NCI-H2081 (cell line): ENCODE measurements around the gene CADM2.
"Not testable (repeated sequence)": the region's sequence is repeated elsewhere in the genome, so short reads cannot be mapped to it uniquely, and the experiment has no call there.

Experiments
- DNase-seq, 2 experiments: peaks; one replicate each; lab custom pipeline; 2025; lab: John Stamatoyannopoulos, UW

The CADM2 gene

DNA sequence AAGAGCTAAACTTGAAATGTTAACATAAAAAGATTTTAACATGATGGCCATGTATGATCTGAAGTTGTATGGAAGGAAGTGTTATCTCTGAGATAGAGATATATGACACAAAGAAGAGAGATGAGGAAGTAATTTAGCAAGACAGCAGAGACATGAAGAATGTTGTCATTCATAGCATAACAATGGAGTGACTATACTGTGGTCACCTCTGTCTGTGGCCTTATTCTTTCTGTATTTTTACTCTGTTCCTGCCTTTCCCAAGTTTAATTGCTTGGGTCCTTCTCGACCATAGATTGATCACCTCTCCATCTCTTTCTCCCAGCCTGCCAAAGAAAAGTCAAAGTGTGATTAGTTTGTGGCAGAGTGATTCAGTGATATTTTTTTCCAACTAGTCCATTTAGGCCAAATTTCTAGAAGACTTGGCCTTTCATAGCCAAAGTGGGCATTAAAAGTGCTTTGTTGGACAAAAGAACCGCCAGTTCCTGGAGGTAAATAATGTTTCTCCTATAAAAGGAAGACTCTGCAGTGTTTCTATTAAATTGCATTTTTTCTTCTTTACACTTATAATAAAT lies 711.9 kb downstream of the CADM2 start:
- DNase-seq = no peak

DNA sequence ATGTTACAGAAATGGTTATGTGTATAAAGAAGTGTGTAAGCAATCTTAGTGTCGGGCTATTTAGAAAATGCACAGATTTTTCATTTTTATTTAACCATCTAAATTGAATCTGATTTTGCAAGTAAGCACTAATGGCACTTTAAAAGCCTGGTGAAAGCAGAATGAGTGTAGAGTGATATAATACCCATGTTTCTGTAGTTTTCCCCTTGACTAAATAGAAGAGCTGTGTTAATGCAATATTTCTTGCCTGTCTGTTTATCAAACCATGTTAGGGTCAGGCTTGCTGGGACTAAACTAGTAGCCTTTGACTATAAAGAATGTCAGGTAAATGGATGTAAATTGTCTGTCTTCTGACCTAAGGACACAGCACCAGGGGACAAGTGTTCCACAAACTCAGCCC lies 714.0 kb downstream of the CADM2 start:
- DNase-seq = no peak

DNA sequence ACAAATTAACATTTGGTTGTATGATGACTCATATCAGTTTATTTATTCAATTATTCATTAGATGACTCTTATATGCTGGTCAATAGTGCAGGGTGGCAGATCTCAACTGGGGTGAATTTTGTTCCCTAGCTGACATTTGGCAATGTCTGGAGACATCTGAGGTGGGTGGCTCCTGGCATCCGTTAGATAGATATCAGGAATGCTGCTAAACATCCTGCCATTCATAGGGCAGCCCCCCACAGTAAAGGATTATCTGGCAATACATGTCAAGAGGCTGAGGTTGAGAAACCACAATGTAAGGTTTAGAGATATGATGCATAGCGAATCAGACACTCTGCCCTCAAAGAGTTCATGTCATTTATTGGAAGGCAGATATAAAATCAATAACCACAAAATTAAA lies 719.9 kb downstream of the CADM2 start:
- no peak for DNase-seq

DNA sequence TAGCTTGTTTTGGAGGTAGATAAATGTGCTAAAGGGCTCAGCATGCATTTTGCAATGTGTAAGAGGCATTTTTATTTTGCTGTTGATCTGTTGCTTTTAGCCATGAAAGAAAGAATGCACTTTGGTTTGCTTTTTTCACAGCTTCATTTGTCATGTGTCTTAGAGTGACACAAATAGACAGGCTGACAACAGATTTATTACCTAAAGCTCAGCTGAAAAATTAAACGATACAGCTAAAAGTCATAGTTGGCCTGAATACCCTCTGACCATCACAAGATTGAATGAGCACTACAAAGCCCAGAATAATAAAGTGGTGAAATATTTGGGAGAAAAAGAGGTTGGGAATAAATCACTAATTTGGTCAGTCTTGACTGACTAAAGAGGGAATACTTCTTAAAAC lies 723.1 kb downstream of the CADM2 start:
- DNase-seq = no peak

DNA sequence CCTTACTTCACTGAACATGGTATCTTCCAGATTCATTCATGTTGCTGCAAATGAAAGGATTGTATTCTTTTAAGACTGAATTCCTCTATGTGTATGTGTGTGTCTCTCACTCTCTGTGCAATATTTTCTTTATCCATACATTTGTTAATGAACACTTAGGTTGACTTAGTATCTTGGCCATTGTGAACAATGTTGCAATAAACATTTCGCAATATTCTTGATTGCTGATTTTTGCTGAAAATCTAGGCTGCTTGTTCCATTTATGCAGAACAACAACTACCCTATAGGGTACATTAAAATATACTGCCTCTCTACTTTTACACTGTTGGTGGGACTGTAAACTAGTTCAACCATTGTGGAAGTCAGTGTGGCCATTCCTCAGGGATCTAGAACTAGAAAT lies 732.4 kb downstream of the CADM2 start:
- DNase-seq = no peak

DNA sequence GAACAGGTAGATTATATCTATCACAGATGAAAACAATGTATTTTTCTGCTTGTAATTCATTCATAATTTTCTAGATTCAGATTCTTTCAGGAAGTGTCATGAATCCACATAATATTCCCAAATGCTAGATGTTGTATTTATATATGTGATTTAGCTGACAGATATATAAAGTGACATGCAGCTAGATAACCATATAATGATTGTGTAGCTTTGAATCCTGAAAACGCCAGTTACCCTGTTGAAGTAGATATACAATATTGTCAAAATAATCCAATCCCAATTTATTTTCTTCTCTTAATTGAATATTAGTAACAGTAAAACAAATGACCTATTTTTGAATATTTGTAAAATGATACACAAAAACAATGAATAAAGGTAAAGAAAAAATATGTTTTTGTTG lies 738.4 kb downstream of the CADM2 start:
- DNase-seq = no peak

DNA sequence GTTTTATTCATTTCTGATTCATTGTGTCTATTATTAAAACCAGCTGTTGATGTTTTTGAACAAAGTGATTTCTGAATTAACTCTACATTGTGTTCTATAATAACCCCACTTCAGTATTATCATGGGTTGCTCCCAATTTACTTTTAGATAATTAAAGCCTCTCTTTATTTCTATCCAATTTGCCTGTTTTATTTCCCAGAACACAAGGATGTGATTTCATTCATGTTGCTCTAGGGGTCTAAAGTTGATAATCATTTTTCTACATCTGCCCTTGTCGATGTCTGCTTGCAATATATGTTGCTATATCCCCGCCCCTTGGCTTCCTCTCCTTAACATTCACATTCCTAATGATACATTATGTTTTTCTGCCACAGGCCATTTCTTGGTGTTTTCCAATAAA lies 747.3 kb downstream of the CADM2 start:
- no peak for DNase-seq

DNA sequence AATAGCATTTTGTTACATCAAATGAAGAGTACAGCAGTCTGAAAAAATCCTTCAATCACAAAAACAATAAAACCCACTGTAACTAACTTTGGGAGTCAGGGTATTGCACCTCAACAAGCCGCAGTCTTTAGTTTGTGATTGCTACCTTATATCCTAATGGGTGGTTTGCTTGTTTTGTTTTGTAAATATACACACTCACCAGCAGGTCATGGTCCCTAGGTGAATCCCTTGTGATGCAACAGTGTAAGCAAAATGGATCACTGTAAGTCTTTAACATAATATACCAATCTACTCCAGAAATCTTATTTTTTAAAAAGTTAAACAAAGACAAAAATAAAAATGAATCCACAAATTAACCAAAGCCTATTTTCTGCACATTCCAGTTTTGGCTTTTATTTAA lies 749.5 kb downstream of the CADM2 start:
- DNase-seq = not testable (repeated sequence)

DNA sequence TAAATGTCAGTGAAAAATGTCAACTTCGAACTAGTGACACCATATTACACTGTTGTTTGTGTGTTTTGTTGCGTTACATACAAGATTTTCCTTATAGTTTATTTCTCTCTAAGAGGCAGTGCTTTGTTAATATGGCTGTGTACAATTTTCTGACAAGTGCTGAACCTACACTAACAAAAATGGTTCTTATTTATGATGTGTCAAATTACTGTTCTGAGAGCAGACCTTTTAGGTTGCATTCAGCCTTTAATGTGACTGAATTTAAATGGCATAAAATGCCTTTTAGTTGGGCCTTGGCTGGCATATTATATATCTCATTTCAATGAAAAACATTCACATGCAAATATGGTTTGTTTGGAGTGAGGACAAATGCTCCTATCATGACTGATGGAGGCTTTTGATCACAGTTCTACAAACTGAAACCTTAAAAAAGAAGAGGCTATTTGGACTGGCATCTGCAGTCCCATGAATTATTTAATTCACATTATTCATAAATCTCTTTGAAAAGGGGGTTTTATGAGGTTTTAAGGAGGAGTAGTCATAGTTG lies 750.6 kb downstream of the CADM2 start:
- peak; percentile 36 to 75 for DNase-seq

DNA sequence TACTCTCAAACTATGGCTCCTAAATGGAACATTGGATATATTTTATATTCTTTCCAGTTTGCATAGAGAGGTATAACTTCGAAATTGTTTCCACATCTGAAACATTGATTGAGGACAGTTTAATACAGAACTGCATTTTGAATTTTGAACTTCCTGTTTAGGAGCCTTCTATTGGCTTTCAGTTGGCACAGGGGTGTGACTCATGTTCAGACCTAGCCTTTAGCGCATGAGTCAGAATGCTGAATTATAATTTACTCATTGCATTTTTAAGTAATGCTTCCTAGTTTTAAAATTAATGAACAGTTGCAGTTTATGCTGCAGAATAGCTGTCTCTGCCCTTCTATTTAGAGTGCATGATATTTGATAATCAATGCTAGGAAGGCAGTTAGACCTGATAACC lies 751.7 kb downstream of the CADM2 start:
- no peak for DNase-seq

DNA sequence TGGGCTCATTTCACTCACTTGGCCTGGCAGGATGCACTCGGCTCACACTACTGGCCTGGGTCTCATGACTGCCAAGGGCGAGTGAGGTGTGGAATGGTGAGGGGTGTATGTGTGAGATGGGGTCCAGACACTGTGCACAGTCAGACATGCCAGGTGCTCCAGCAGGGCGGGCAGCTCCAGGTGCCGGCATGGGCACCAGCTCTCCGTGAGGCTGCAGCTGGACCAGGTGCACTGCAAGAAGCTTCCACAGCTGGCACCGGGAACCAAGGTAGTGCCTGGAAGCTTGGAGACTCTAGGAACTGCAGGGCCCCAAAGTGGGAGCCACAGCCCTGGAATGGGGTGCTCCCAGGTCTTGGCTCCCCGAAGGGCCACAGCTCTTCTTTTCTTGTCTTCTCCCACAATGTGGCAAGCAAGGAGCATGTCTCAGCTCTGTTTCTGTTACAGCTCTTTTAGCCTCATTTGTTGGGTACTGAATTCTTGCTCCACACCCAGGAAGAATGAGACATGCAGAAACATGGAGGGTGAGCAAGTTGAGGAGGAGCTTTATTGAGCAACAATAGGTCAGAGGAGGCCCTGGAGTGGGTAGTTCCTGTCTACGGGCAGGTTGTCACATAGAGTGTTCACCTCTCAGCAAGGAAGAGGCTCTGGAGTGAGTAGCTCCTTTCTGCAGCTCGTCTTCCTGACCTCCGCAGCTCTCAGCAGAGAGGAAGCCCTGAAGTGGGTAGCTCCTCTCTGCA lies 762.8 kb downstream of the CADM2 start:
- DNase-seq = no peak

DNA sequence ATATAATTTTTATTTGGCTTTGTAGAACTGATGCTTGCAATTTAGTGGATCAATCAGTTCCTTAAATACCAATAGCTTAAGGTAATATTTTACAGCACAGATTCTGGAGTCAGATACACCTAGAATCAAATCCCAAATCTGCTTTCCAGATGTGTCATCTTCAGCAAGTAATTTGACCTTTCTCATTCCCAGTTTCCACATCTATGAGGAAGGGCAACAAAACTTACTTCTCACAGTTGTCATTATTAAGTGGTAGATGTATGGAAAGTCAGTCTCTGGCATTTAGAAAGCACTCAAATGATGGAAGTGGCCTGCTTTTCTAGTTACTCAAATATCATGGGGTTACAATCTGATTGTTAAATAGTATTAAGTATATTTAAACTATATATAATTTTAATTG lies 767.0 kb downstream of the CADM2 start:
- no peak for DNase-seq

DNA sequence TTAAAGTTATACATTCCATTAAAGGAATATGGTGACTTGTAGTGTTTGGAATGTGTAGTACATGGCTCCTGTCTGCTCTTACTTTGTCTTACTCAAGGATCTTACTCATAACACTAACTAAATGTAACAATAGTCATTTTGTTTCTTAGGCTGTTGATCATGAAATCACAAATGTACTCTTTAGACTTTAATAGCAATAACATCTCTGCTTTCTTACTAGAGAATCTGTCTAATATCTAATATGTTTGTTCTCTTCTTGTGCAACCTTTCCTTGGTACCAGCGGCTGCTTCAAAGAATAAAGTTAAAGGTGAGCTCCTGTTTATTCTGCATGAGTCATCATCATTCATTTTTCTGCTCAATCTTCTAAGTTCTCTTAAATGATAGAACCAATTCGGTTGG lies 767.5 kb downstream of the CADM2 start:
- DNase-seq = no peak

DNA sequence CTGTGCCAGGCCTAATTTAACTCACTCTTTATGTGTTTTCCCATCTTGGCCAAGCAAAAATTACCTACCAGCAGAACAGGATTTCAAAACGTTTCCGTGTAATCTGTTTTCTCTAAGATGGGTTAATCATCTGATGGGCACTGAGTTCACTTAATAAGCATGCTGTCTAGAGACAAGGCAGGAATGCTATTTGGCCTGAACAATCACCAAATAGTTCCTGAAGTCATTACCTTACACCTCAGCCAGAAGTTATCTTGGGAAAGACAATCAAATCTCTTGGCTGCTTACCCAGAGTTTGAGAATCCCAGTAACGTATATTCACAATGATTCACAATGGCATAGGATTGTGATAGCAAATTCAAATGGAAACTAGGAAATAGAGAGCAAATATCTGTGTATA lies 779.1 kb downstream of the CADM2 start:
- DNase-seq = no peak

DNA sequence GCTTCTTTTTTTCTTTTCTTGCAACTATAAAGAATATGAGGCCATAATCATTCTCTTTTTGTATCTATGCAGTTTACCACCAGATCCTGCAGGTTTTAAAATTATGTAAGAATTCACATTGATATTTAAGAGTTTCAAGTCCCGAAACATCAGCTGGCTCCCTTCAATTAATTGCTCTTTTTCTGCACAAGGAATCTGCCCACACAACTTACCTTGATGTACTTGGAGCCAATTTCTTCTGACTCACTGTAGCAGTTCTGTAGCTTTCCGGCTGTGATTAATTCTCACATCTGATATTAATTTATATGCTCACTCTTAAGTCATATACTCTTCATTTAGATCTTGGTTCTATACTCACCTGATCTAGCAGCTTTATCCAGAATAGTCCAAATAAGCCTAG lies 781.8 kb downstream of the CADM2 start:
- DNase-seq = no peak

DNA sequence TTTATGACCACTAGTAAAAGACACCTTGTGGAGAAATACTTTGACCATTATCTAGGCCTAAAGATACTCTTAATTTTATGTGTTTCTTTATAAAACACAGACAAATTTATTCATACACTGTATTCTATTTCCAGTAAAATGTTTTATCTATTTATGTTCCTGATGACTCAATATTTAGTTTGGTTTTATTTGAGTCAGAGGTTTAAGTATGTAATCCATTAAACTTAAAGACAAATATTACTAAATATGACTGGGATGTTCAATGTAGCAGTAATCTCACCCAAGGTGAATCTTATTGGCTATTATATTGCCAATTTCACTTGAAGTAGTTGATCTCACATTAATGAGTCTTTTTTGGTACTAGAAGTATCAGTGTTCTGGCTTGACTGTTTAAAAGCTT lies 799.7 kb downstream of the CADM2 start:
- no peak for DNase-seq

DNA sequence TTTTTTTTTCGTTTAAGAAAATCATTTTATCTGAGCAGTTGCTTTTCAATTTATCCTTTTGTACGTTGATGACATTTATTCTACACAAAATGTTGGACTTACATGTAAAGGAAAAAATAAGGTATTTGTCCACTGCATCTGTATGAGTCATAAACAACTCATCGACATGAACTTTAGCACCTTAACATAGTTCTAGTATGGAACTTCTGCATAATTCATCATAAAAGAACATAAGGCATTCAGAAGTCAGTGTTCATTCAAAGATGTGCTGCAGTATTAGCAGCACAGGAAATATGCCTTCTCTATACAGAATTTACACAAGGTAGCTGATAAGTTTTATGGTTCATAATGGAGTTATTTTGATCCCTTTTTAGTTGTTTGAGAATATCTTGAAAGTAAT lies 801.6 kb downstream of the CADM2 start:
- DNase-seq = no peak

DNA sequence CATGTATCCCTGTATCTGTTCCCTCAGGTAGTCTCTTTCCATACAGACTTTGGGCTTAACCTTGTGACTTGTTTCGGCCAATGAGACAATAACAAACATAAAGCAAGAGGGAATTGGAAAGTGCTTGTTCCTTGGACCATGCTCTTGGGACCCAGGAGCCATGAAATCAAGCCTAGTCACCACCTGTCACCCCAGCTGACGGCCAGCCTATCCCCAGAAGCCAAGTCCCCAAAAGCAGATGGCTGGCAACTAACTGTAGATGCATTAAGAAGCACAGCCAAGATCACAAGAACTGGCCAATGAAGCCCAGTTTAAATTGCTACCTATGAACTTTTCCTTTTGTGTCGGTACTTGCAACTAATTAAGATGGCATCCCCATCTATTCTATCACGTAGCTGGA lies 822.0 kb downstream of the CADM2 start:
- DNase-seq = peak in 1 of 2 experiments; percentile 16

DNA sequence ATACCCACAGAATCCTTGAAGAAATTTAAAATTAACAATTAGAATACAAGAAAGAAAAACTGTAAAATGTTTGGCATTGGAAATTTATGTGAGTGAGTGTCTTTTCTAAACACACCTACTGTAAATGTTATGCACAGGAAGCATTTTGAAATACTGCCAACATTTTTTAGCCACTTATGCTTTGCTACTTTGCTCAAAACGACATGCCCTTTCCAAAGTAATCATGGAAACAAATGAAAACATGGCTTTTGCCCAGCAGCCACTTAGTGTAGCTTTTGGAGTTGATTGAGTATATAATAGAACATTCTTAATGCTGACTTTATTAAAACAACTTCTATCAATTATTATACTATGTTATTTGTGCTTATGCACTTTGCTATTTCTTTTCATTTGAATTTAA lies 823.0 kb downstream of the CADM2 start:
- peak; percentile 46 to 89 for DNase-seq

DNA sequence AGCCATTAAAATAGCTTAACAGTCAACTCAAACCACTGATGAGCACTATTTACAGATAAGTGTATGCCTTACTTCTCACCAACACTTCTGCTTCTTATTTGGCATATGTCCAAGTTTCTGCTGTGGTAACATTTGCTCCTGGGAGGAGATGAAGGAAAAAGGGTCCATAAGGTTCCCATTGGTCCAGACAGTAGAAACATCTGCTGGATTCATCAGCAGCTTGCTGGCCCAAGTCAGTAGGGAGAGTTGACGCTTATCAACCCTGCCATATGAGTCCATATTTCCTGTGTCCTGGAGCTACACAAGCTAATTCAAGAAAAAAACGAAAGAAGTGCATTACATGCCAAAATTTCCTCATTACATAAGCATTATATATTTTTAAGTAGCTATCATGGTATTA lies 824.5 kb downstream of the CADM2 start:
- peak in 1 of 2 experiments; percentile 25 for DNase-seq

DNA sequence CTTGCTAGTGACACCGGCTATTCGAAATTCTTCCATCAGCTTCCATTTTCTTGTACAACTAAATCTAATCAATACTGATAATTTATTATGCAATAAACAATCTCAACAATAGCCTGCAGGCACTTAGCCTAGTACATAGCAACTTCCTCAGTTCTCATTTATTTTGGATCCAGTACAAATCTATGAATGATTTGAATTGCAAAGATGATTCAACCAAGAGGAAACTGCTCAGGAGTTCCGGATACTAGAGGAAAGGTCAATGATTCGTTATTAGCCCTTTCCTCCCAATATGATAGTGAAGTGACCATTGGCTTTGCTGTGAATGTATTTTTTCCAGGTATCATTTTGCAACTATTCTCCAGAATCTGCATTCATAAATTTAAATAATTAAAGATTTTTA lies 827.0 kb downstream of the CADM2 start:
- no peak for DNase-seq

DNA sequence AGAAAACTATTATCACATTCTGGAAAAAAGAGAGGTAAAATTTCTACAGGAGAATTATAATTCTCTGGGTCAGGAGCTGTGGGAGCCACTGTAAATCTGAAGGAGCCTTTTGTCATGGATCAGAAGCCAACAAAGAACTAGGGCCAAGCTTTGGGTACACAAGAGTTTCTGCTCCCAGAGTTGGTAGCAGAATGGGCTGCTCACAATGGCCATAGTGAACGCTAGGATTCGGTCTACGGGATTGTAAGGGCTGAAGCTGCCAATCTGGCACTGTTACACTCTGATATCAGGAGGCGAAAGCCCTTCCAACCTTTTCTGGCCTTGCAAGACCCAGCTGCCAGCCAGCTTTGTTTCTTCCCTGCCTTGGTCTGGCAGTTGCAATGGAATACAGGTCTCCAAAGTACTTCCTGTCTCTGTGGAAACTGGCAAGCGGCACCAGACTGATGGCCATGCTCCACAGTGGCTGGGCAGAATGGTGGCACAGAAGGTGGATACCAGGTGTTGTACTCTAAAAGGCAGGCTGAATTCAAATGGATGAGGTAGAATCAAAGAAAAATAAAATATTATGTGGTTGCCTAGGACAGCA lies 831.7 kb downstream of the CADM2 start:
- peak in 1 of 2 experiments; percentile 23 for DNase-seq

DNA sequence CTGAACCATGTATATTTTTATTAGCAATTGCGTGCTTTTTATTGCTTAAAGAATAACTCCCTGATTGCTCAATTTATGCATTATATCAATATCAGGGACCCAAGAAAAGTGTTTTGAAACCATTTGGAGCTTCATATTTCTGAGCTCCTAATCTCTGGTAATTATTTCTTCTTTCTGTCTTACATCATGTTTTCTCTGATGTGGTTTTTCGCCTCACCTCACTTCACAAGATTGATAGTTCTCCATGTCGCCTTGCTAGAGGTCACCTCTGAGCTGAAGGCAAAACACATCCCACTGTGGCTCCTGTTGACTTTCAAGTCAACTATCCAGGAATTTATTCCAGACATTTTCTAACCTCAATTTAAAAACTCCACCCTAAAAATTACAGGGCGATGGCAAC lies 837.4 kb downstream of the CADM2 start:
- no peak for DNase-seq
